Mucosa of descending colon (tissue), 3 donors: ENCODE data around the gene CACNA1D. TPM values are rescaled to one million over a fixed set of nuclear protein-coding genes. Genes with fewer than 3 reads are reported as not detected.

Experiments
- ATAC-seq: fragments of 200-7000 bp; cut with Tn5 transposase; one replicate; pipeline ENCODE4 v1.9.1; 2020; ENCODE audit warnings: mild to moderate bottlenecking, moderate library complexity
- DNase-seq, 3 donors: peaks; one replicate each; pipeline ENCODE4 v3.0.0-alpha.2; 2020
- H3K36me3 ChIP-seq: fragments of 200-600 bp; one replicate; pipeline ENCODE4 v1.8.0; 2021; ENCODE audit warnings: low read depth, mild to moderate bottlenecking
- H3K4me1 ChIP-seq: fragments of 200-600 bp; one replicate; pipeline ENCODE4 v1.8.0; 2021; ENCODE audit warnings: low read depth, mild to moderate bottlenecking
- H3K4me3 ChIP-seq: fragments of 200-600 bp; one replicate; pipeline ENCODE4 v1.8.0; 2021; ENCODE audit warnings: mild to moderate bottlenecking
- H3K9me3 ChIP-seq: fragments of 200-600 bp; one replicate; pipeline ENCODE4 v1.8.0; 2021; ENCODE audit warnings: mild to moderate bottlenecking
- CTCF ChIP-seq: fragments of 200-600 bp; IDR thresholded peaks from one replicate; pipeline ENCODE4 v1.8.0; 2022; ENCODE audit warnings: antibody characterized with exemption, mild to moderate bottlenecking
- intact Hi-C, 2 donors: fragments of 100-400 bp; cut with DNase I in 1 of 2; cut with micrococcal nuclease in 1 of 2; formaldehyde crosslinking; loops; one replicate each; pipeline versions ENCODE4 v1.11.0 to v1.11.1; 2022; cut with DNase I, micrococcal nuclease
- total RNA-seq, 3 donors: library from RNA; stranded (reverse); fragmentation: NEBNext Ultra II Directional in 2 of 3; extraction: Animal tissue kit (Norgen Biotek cat#: 25700) in 2 of 3; gene quantifications; one replicate each; pipeline versions ENCODE4 v1.2.1 to v1.2.4, GENCODE V29; 2021 to 2023
- donor health status: DM: no; HTN: no; CAD: no; lungs with moderate emphysema.
- donor health status: DM: no; HTN: no; CAD: no.
- donor health status: DM: no; HTN: yes; CAD: no.

The CACNA1D gene
- total RNA-seq, 3 donors from 2014 or later: 13.8 to 38.1 (median 22.2) TPM

- no peaks in the 10 kb centered on the region for H3K4me1 ChIP-seq
- intact Hi-C loops: no loop called here
- ATAC-seq (no peak), DNase-seq (peak in 1 of 3 donors; percentile 31)
- H3K4me3 ChIP-seq: no peak overlapping the region
- TF ChIP-seq CTCF: no peak
- H3K36me3 ChIP-seq: no peaks in the 10 kb centered on the region
- H3K9me3 ChIP-seq: no peaks in the 10 kb centered on the region
These were observed 324.1 kb downstream of the CACNA1D start for GRCh38 chr3:53818221-53819162.

GRCh38 chr3:53819163-53819868 is 324.9 kb downstream of the CACNA1D start:
- Histone ChIP-seq H3K9me3 (no peaks in the 10 kb centered on the region), H3K36me3 (no peaks in the 10 kb centered on the region), H3K4me1 (no peaks in the 10 kb centered on the region), H3K4me3 (no peak overlapping the region)
- intact Hi-C loops: no loop called here
- ATAC-seq (no peak), DNase-seq (peak in 2 of 3 donors; percentile 10 to 29)
- TF ChIP-seq CTCF: no peak

- ATAC-seq: no peak
- intact Hi-C loops: no loop called here
- Histone ChIP-seq H3K4me3 (no peak overlapping the region), H3K4me1 (no peaks in the 10 kb centered on the region), H3K36me3 (no peaks in the 10 kb centered on the region), H3K9me3 (no peaks in the 10 kb centered on the region)
- no peak for TF ChIP-seq CTCF
- DNase-seq: no peak
These were observed 325.7 kb downstream of the CACNA1D start for GRCh38 chr3:53820084-53820483.

GRCh38 chr3:53820756-53821580 is 326.6 kb downstream of the CACNA1D start:
- intact Hi-C loops: no loop called here
- DNase-seq (peak in 2 of 3 donors; percentile 7 to 36), ATAC-seq (no peak)
- H3K4me3 ChIP-seq: no peak overlapping the region
- no peaks in the 10 kb centered on the region for H3K36me3 ChIP-seq
- no peak for TF ChIP-seq CTCF
- H3K9me3 ChIP-seq: no peaks in the 10 kb centered on the region
- no peaks in the 10 kb centered on the region for H3K4me1 ChIP-seq

- Histone ChIP-seq H3K4me1 (no peaks in the 10 kb centered on the region), H3K9me3 (no peaks in the 10 kb centered on the region), H3K36me3 (no peaks in the 10 kb centered on the region), H3K4me3 (no peak overlapping the region)
- intact Hi-C loops: no loop called here
- TF ChIP-seq CTCF: no peak
- ATAC-seq (peak; percentile 81), DNase-seq (peak; percentile 20 to 47 (median 28))
These were observed 327.3 kb downstream of the CACNA1D start for GRCh38 chr3:53821631-53822121.
